NB4 (cell line): ENCODE results near the gene RFX3.

Source experiments
- DNase-seq: peaks from one replicate; pipeline ENCODE4 v3.0.0; 2010; ENCODE audit warnings: low read depth
- H3K4me3 ChIP-seq: one replicate; pipeline ENCODE4 v1.5.1; 2011; ENCODE audit warnings: mild to moderate bottlenecking, low read depth, low read length, moderate library complexity
- MYC ChIP-seq: IDR thresholded peaks from 2 replicates; pipeline ENCODE4 v1.6.1; 2011; ENCODE audit warnings: low read depth, low read length
- POLR2A ChIP-seq: IDR thresholded peaks from 2 replicates; pipeline ENCODE4 v1.6.1; 2011; ENCODE audit warnings: mild to moderate bottlenecking; ENCODE audit not compliant: insufficient read length; ENCODE audit errors: extremely low read depth
- TF ChIP-seq, protein P1 (sequence below): IDR thresholded peaks from one replicate; pipeline ENCODE4 v1.5.1; 2012; ENCODE audit warnings: low read depth, low read length
- TF ChIP-seq, protein P2 (sequence below): IDR thresholded peaks from 2 replicates; pipeline ENCODE4 v1.6.1; 2011; ENCODE audit warnings: low read depth, low read length

Gene RFX3

DNA sequence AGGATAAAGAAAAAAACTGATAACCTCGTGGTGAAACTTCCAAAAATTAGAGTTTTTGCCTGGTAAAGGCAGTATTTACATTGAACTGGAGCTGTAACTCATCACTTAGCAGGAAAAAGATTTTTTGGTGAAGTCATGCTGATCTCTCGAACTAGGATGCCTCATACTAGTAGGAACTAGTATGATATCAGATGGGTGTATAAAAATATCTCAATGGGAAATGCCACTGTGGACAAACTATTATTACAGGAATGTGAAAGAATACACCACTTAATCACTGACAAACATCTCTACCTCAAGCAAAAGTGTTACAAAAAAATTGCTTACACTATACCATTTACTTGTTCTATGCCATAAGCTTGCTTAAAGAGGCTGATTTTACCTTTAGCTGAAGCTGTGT, 28.4 kb downstream of the RFX3 start:
- H3K4me3 ChIP-seq, result no peak overlapping the region
- no peak for DNase-seq
- TF ChIP-seq POLR2A (no peak), MYC (no peak)
- TF ChIP-seq, protein P1, sequence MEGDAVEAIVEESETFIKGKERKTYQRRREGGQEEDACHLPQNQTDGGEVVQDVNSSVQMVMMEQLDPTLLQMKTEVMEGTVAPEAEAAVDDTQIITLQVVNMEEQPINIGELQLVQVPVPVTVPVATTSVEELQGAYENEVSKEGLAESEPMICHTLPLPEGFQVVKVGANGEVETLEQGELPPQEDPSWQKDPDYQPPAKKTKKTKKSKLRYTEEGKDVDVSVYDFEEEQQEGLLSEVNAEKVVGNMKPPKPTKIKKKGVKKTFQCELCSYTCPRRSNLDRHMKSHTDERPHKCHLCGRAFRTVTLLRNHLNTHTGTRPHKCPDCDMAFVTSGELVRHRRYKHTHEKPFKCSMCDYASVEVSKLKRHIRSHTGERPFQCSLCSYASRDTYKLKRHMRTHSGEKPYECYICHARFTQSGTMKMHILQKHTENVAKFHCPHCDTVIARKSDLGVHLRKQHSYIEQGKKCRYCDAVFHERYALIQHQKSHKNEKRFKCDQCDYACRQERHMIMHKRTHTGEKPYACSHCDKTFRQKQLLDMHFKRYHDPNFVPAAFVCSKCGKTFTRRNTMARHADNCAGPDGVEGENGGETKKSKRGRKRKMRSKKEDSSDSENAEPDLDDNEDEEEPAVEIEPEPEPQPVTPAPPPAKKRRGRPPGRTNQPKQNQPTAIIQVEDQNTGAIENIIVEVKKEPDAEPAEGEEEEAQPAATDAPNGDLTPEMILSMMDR, result no peak
- TF ChIP-seq, protein P2, sequence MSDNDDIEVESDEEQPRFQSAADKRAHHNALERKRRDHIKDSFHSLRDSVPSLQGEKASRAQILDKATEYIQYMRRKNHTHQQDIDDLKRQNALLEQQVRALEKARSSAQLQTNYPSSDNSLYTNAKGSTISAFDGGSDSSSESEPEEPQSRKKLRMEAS, result no peak

DNA sequence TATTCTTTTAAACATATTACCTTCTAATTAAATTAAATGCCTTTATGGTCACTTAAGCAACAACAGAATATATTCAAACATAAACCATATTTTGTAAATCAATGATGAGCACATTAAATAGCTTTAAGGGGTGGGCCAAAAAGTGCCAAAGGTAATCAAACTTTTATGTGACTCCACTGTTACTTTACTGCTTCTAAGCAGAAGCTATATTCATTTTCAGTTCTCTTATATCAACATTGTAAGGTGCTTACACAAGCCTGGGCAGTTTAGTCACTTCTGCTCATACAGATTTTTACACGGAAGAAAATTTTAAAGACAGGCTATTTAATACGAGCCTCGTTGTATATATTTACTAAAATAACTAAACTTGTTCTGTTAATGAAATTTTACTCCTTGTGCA, 29.9 kb downstream of the RFX3 start:
- DNase-seq, result no peak
- TF ChIP-seq, protein P2, result no peak
- no peak for TF ChIP-seq POLR2A
- TF ChIP-seq MYC, result no peak
- TF ChIP-seq, protein P1, result no peak
- no peak overlapping the region for H3K4me3 ChIP-seq

DNA sequence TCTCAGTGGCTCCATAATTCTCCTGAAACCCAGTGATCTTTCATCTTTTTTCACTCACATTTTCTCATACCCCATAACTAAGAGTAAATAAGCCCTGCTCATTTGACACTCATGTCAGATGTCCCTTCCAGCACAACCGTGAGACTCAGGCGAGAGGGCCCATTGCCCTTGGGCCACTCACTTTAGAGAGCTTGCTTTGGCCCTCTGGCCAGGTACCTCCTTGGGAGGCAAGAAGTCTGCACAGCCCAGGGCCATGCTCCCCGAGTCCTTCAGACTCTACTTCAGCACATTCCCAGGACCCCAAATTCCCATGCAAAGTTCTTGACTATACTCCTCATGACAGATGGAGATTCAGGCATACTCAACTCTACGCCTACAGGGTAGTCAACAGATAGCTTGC, 33.6 kb downstream of the RFX3 start:
- no peak for DNase-seq
- TF ChIP-seq, protein P1, result no peak
- TF ChIP-seq MYC, result no peak
- TF ChIP-seq, protein P2, result no peak
- no peak for TF ChIP-seq POLR2A
- H3K4me3 ChIP-seq, result no peak overlapping the region

DNA sequence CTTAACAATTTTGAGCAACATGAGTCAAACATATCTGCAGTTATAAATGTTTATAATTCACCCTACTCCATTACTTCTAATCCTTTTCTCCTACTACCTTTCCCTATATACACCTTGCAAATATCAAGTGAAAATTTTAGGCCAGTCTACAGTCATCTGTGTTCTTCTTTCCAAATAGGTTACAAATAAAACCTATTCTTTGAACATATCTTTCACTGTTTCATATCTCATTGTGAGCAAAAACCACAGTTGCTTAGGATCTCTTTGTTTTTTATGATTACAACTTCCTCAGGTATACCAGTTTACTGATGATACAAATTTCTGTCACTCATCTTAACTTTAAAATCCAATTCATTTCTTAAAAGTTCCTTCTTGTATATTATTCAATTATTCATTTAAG, 34.4 kb downstream of the RFX3 start:
- TF ChIP-seq, protein P1, result no peak
- no peak for TF ChIP-seq POLR2A
- no peak for TF ChIP-seq MYC
- TF ChIP-seq, protein P2, result no peak
- no peak for DNase-seq
- H3K4me3 ChIP-seq, result no peak overlapping the region

DNA sequence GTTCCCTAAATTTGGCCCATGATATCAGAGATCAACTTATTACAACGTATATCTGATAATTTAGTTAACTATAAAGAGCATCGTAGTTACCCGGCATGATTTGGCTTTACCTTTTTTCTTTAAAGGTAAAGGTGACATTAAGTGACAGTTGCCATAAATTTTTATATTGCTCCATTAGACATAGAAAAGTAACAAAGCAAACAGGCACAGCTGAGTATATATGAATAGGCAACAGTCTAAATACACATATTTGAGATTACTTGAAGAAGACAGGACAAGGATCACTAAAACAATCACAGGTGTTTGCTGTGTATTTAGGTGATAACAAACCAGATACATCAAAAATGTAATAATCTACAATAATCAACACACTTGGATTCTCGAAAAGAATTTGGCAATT, 34.8 kb downstream of the RFX3 start:
- no peak overlapping the region for H3K4me3 ChIP-seq
- TF ChIP-seq POLR2A (no peak), MYC (no peak)
- TF ChIP-seq, protein P2, result no peak
- TF ChIP-seq, protein P1, result no peak
- DNase-seq, result no peak

DNA sequence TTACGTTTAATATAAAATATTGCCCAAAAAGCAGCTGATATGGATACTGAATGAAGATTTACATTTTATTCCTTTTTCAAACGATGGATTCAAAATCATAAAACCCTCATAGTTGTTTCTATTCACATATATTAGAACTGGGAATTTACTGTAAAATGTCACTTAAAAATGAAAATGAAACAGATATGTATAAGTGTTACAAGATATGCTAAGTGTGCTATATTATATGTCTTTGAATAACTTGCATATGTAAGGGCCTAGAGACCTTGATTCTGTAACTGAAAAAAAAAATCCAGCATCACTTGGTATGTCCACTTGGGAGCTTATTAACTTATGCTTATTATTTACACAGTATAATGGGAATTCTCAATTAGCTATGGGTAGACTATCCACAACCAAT, 43.2 kb downstream of the RFX3 start:
- TF ChIP-seq POLR2A, result no peak
- TF ChIP-seq, protein P1, result no peak
- no peak overlapping the region for H3K4me3 ChIP-seq
- DNase-seq, result no peak
